ENCODE data around the gene RINT1. TPM values are rescaled to one million over a fixed set of nuclear protein-coding genes. Genes with fewer than 3 reads are reported as not detected.
"Not testable (repeated sequence)": the region's sequence is repeated elsewhere in the genome, so short reads cannot be mapped to it uniquely, and the experiment has no call there.

Gene RINT1
- 10 to 100 TPM; 11.8 to 13.8 TPM for total RNA-seq
- long read RNA-seq, transcript RINT1-201 (15 exons, 2,976 nt): major isoform, 24 of 26 reads
- long read RNA-seq, partial matches to known transcripts: 1 of 26 reads
- long read RNA-seq, other reads (novel, unspliced or antisense): 1 of 26 reads

- peak; percentile 100 for ATAC-seq
- intact Hi-C loops (cut with DNase I): no loop called here
- DNase-seq: peak; percentile 93
These were observed at the start of gene RINT1 for GRCh38 chr7:105531792-105532671. Gene RINT1 (plus strand): TSS chr7:105532201. CDS start chr7:105532316, 115 bp downstream.

- DNase-seq (peak; percentile 59), ATAC-seq (peak; percentile 79 to 87)
- intact Hi-C loops (cut with DNase I): no loop called here
These were observed 44.1 kb upstream of the RINT1 start for GRCh38 chr7:105487579-105488571.

- ATAC-seq (no peak), DNase-seq (no peak)
- intact Hi-C loops (cut with DNase I): no loop called here
These were observed 42.6 kb upstream of the RINT1 start for GRCh38 chr7:105489409-105489808.

- intact Hi-C loops (cut with DNase I): no loop called here
- no peak for ATAC-seq
- DNase-seq: no peak
These were observed 38.6 kb upstream of the RINT1 start for GRCh38 chr7:105493196-105493922.

GRCh38 chr7:105493923-105494315 is 38.1 kb upstream of the RINT1 start:
- ATAC-seq (no peak), DNase-seq (no peak)
- intact Hi-C loops (cut with DNase I): no loop called here

- DNase-seq (no peak), ATAC-seq (no peak)
- intact Hi-C loops (cut with DNase I): no loop called here
These were observed 35.5 kb upstream of the RINT1 start for GRCh38 chr7:105496521-105496920.

- intact Hi-C loops (cut with DNase I): no loop called here
- no peak for ATAC-seq
These were observed 35.0 kb upstream of the RINT1 start for GRCh38 chr7:105497016-105497415.

GRCh38 chr7:105502173-105502572 is 29.8 kb upstream of the RINT1 start:
- ATAC-seq (no peak), DNase-seq (no peak)
- intact Hi-C loops (cut with DNase I): no loop called here

More at GRCh38 chr7:105497016-105497415, 35.0 kb upstream of the RINT1 start:
- DNase-seq: no peak

- intact Hi-C loops (cut with DNase I): no loop called here
- ATAC-seq (no peak), DNase-seq (no peak)
These were observed 19.6 kb upstream of the RINT1 start for GRCh38 chr7:105512415-105512814.

GRCh38 chr7:105512926-105513526 is 19.0 kb upstream of the RINT1 start:
- DNase-seq (no peak), ATAC-seq (no peak)
- intact Hi-C loops (cut with DNase I): no loop called here

- intact Hi-C loops (cut with DNase I); ATAC-seq; DNase-seq: not testable (repeated sequence)
These were observed 16.4 kb upstream of the RINT1 start for GRCh38 chr7:105515610-105516009.

GRCh38 chr7:105519353-105519752 is 12.6 kb upstream of the RINT1 start:
- ATAC-seq: no peak
- no peak for DNase-seq
- intact Hi-C loops (cut with DNase I): no loop called here

GRCh38 chr7:105520620-105521019 is 11.4 kb upstream of the RINT1 start:
- DNase-seq; ATAC-seq; intact Hi-C loops (cut with DNase I): not testable (repeated sequence)

- intact Hi-C loops (cut with DNase I): no loop called here
- DNase-seq (peak; percentile 79), ATAC-seq (peak; percentile 64 to 70)
These were observed 10.8 kb upstream of the RINT1 start for GRCh38 chr7:105521027-105521716.

- ATAC-seq: peak; percentile 97 to 98
- intact Hi-C loops (cut with DNase I): no loop called here
These were observed 10.1 kb upstream of the RINT1 start, which contains the start of gene PUS7 for GRCh38 chr7:105521717-105522463. Gene PUS7 (minus strand): TSS chr7:105522271. CDS start chr7:105508512, 13,759 bp downstream.

GRCh38 chr7:105524423-105524822 is 7.6 kb upstream of the RINT1 start:
- intact Hi-C loops (cut with DNase I); DNase-seq; ATAC-seq: not testable (repeated sequence)

More at GRCh38 chr7:105521717-105522463, 10.1 kb upstream of the RINT1 start, which contains the start of gene PUS7:
- DNase-seq: peak; percentile 90

GRCh38 chr7:105524840-105525239 is 7.2 kb upstream of the RINT1 start:
- intact Hi-C loops (cut with DNase I): no loop called here
- DNase-seq: no peak
- no peak for ATAC-seq
